ENCODE data around the gene RPL29. TPM values are rescaled to one million over a fixed set of nuclear protein-coding genes. Genes with fewer than 3 reads are reported as not detected.

The RPL29 gene
- total and polyA plus RNA-seq, 2 of the 4 experiments (the other 2 are of a cell fraction), result 2,081 to 2,126 TPM

DNA sequence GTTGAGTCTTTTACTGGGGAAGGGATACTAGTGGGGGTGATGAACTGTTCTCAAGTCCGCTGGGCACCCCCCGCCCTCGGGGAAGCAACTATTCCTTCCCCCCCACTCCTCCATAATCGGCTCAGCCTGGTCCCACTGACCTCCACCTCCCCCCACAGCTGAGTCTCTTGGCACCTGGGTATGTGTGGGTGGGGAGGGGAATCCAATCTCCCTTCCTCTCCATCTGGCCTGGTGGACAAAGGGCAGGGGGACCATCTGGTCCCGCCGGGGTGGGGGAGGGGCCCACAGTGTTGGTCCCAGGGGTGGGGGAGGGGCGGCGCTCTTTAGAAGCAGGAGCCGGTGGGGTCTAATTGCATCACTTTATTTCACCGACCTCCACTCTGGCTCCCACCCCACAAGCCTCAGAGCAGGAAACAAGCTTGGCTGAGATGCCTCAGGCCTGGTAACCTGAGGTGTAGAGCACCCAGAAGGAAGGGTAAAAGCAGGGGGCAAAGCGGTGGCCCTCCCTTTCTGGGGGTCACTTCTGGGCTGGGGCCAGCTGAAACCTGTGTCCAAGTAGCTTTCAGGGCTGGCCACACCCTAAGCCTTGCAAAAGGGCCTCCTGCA, 27.4 kb downstream of the RPL29 start:
- TF ChIP-seq CHD1 (IDR thresholded peaks at IDR 0.05; ENCODE audit: low read depth, low read length) (no peak), CEBPB (IDR thresholded peaks at IDR 0.05; ENCODE audit: low read depth, low read length) (no peak), MAZ (IDR thresholded peaks at IDR 0.05; ENCODE audit: borderline replicate concordance, low read depth, low read length) (no peak), RAD21 (IDR thresholded peaks at IDR 0.05; ENCODE audit: low read length) (no peak), BHLHE40 (IDR thresholded peaks at IDR 0.05; ENCODE audit: low read depth, low read length) (no peak), RFX5 (IDR thresholded peaks at IDR 0.05; ENCODE audit: low read depth, low read length) (no peak), SMC3 (IDR thresholded peaks at IDR 0.05; ENCODE audit: low read depth, low read length) (no peak), POLR2A (IDR thresholded peaks at IDR 0.05; ENCODE audit: low read depth, low read length) (no peak), NFE2L2 (IDR thresholded peaks at IDR 0.05; ENCODE audit: low read depth, low read length) (no peak)
- TF ChIP-seq, protein P1, sequence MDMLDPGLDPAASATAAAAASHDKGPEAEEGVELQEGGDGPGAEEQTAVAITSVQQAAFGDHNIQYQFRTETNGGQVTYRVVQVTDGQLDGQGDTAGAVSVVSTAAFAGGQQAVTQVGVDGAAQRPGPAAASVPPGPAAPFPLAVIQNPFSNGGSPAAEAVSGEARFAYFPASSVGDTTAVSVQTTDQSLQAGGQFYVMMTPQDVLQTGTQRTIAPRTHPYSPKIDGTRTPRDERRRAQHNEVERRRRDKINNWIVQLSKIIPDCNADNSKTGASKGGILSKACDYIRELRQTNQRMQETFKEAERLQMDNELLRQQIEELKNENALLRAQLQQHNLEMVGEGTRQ (IDR thresholded peaks at IDR 0.05; ENCODE audit: low read depth, low read length), result no peak
- H3K18ac ChIP-seq (ENCODE audit: low read depth, low read length), result no peak overlapping the region; the same call in 1 of the 2 replicates
- H2BK5ac ChIP-seq (ENCODE audit: low read depth, low read length, poor library complexity, severe bottlenecking), result peak overlapping the region; percentile 84
- H4K20me1 ChIP-seq (ENCODE audit: insufficient read depth, low read length), result peaks cover 5% of the 10 kb centered on the region
- no CpG with 5 or more reads among the region's 11 CpGs for WGBS, 2 experiments (ENCODE audit: extremely low coverage in 2 of 2, insufficient read length in 1 of 2)
- H3K23ac ChIP-seq (ENCODE audit: low read depth, low read length), result peak overlapping the region; percentile 84
- H2BK15ac ChIP-seq (ENCODE audit: low read depth, low read length), result no peak overlapping the region; the same call in 1 of the 3 replicates
- peak overlapping the region; percentile 88 for H3K4me2 ChIP-seq (ENCODE audit: low read depth, low read length)
- in situ Hi-C loops (cut with MboI; ENCODE audit: low sequenced_read_pairs) (loop anchor here (25.0 kb wide), 1 partner anchor 1631 kb away; the partner anchor contains the start of genes RASSF1, TUSC2 and ZMYND10), dilution Hi-C loops (cut with HindIII; ENCODE audit: low sequenced_read_pairs, unreplicated experiment) (no loop called here), intact Hi-C loops (cut with micrococcal nuclease) (no loop called here)
- peak overlapping the region; percentile 97 for H2AK9ac ChIP-seq (replicated peaks; ENCODE audit: low read depth, low read length, poor library complexity)
- peak overlapping the region; percentile 95 for H2AFZ ChIP-seq (replicated peaks; ENCODE audit: low read length, poor library complexity)
- peak overlapping the region; percentile 88 for H3K27ac ChIP-seq (ENCODE audit: insufficient read depth, low read length)
- H3K9me3 ChIP-seq (ENCODE audit: control insufficient read depth, insufficient read depth, low read length), result no peaks in the 10 kb centered on the region
- H3K79me1 ChIP-seq (ENCODE audit: low read depth in 1 of 2, low read length in 2 of 2), result peaks cover 33 to 61% of the 10 kb centered on the region in 2 experiments
- DNase-seq (peak; percentile 18), ATAC-seq (ENCODE audit: low read depth) (peak; percentile 24)
- H2AK5ac ChIP-seq (ENCODE audit: low read depth, low read length), result peak overlapping the region; percentile 97
- CTCF ChIA-PET, result no interaction called here
- H3K4me3 ChIP-seq (ENCODE audit: insufficient read depth, low read depth, low read length), result peak overlapping the region; percentile 67
- peak overlapping the region; percentile 95 for H3K4ac ChIP-seq (ENCODE audit: low read depth, low read length)
- no peak overlapping the region; the same call in 1 of the 2 replicates for H2BK20ac ChIP-seq (ENCODE audit: low read depth, low read length)
- H4K91ac ChIP-seq (ENCODE audit: insufficient read depth, low read depth, low read length), result peak overlapping the region; percentile 76
- H4K8ac ChIP-seq (ENCODE audit: low read depth in 2 of 2, low read length in 2 of 2), result peak overlapping the region; percentile 86 to 87
- BruUV-seq (replicated peaks), result no TSS peak
- no peaks in the 10 kb centered on the region for H3K27me3 ChIP-seq (ENCODE audit: control insufficient read depth, insufficient read depth, low read length)
- peak overlapping the region; percentile 85 for H3K14ac ChIP-seq (replicated peaks; ENCODE audit: low read depth, low read length)
- H3K36me3 ChIP-seq (ENCODE audit: control insufficient read depth, insufficient read depth, low read length), result no peaks in the 10 kb centered on the region; the same call in 1 of the 2 replicates
- peaks cover 25% of the 10 kb centered on the region for H3K4me1 ChIP-seq (ENCODE audit: control insufficient read depth, insufficient read depth, low read length)
- H3K9me1 ChIP-seq (ENCODE audit: insufficient read depth, low read length), result peaks cover 19% of the 10 kb centered on the region
- H4K5ac ChIP-seq (ENCODE audit: low read depth, low read length), result 0 out of 2 replicates have a peak overlapping the region, but pooled peaks have one; percentile 3
- H3K56ac ChIP-seq (ENCODE audit: extremely low read depth, insufficient read depth, low read length), result peak overlapping the region; percentile 82; the same call in 1 of the 2 replicates
- peak overlapping the region; percentile 72 for H3K9ac ChIP-seq (ENCODE audit: low read depth, low read length)
- POLR2A ChIA-PET (ENCODE audit: unreplicated experiment), result interaction anchor here (0.6 kb wide), 2 partner anchors 15 to 331 kb away, joined by 8 to 10 read pairs; no protein-coding TSS in a partner anchor
- H2BK120ac ChIP-seq (ENCODE audit: low read depth, low read length), result peak overlapping the region; percentile 55

All from IMR-90 (cell line).